Thoracic aorta (tissue), 2 donors: ENCODE measurements around the gene PHAF1. TPM values are rescaled to one million over a fixed set of nuclear protein-coding genes. Genes with fewer than 3 reads are reported as not detected.

ENCODE experiments used
- ATAC-seq: fragments of 150-250 bp; one replicate; pipeline ENCODE4 v1.8.0; 2017; ENCODE audit warnings: low read depth; ENCODE audit not compliant: insufficient number of reproducible peaks, low FRiP score
- DNase-seq: peaks from one replicate; pipeline ENCODE4 v3.0.0-alpha.2; 2020; ENCODE audit warnings: low spot score
- H3K27ac ChIP-seq, 2 donors: fragments of 200-600 bp; sonication (generic); 1 replicate in 1 of 2; 2 replicates in 1 of 2; pipeline ENCODE4 v1.5.1; 2016; ENCODE audit warnings: mild to moderate bottlenecking in 2 of 2, moderate library complexity in 2 of 2
- H3K27me3 ChIP-seq: fragments of 200-600 bp; sonication (generic); replicated peaks from 2 replicates; pipeline ENCODE4 v1.6.0; 2016; ENCODE audit warnings: mild to moderate bottlenecking; ENCODE audit not compliant: insufficient read depth
- H3K36me3 ChIP-seq: fragments of 200-600 bp; sonication (generic); one replicate; pipeline ENCODE4 v1.5.1; 2016
- H3K4me1 ChIP-seq, 2 donors: fragments of 200-600 bp; sonication (generic); 1 replicate in 1 of 2; 2 replicates in 1 of 2; pipeline versions ENCODE4 v1.5.1 to v1.6.0; 2016; ENCODE audit warnings: low read depth in 2 of 2, mild to moderate bottlenecking in 1 of 2; ENCODE audit not compliant: control insufficient read depth in 1 of 2
- H3K4me3 ChIP-seq: fragments of 200-600 bp; sonication (generic); 2 replicates; pipeline ENCODE4 v1.5.1; 2016; ENCODE audit warnings: mild to moderate bottlenecking
- H3K9me3 ChIP-seq: fragments of 200-600 bp; sonication (generic); 2 replicates; pipeline ENCODE4 v1.5.1; 2016
- CTCF ChIP-seq: fragments of 200-600 bp; sonication (generic); IDR thresholded peaks from one replicate; pipeline ENCODE4 v1.5.1; 2019; ENCODE audit warnings: antibody characterized with exemption
- total RNA-seq, 2 donors: library from RNA; depleted of rRNA; stranded (reverse); fragments of >200 nt; gene quantifications; one replicate each; pipeline versions ENCODE4 v1.1.0 to v1.2.3, GENCODE V29; 2016

The PHAF1 gene
- total RNA-seq, 2 donors from 2014 or later, result 15.6 to 27.2 TPM

GRCh38 chr16:67181346-67181745 is 71.6 kb downstream of the PHAF1 start:
- DNase-seq (no peak), ATAC-seq (no peak)
- Histone ChIP-seq H3K36me3 (no peaks in the 10 kb centered on the region), H3K9me3 (no peaks in the 10 kb centered on the region), H3K27me3 (no peaks in the 10 kb centered on the region), H3K4me1 (peaks cover 19 to 47% of the 10 kb centered on the region in 2 donors), H3K27ac (no peak overlapping the region), H3K4me3 (no peak overlapping the region)
- no peak for TF ChIP-seq CTCF

GRCh38 chr16:67182288-67182687 is 72.5 kb downstream of the PHAF1 start:
- no peaks in the 10 kb centered on the region for H3K27me3 ChIP-seq
- TF ChIP-seq CTCF, result no peak
- no peaks in the 10 kb centered on the region for H3K9me3 ChIP-seq
- ATAC-seq (no peak), DNase-seq (no peak)
- no peaks in the 10 kb centered on the region for H3K36me3 ChIP-seq
- no peak overlapping the region for H3K27ac ChIP-seq
- H3K4me1 ChIP-seq, result peaks cover 19 to 47% of the 10 kb centered on the region in 2 donors
- H3K4me3 ChIP-seq, result no peak overlapping the region

- ATAC-seq, result no peak
- no peak for TF ChIP-seq CTCF
- H3K27me3 ChIP-seq, result no peaks in the 10 kb centered on the region
- H3K4me1 ChIP-seq, result peaks cover 16 to 39% of the 10 kb centered on the region in 2 donors
- H3K9me3 ChIP-seq, result no peaks in the 10 kb centered on the region
- DNase-seq, result no peak
- peak overlapping the region; percentile 90 for H3K4me3 ChIP-seq
- peak overlapping the region; percentile 84 to 89 for H3K27ac ChIP-seq
- no peaks in the 10 kb centered on the region for H3K36me3 ChIP-seq
These were observed 73.5 kb downstream of the PHAF1 start for GRCh38 chr16:67183284-67183626.

GRCh38 chr16:67183627-67184452 is 74.1 kb downstream of the PHAF1 start, which contains the start of gene MATCAP1:
TSS of gene MATCAP1 (minus strand) at chr16:67183963. CDS start at chr16:67180610, 3,353 bp downstream.
- H3K4me1 ChIP-seq, result peaks cover 11 to 33% of the 10 kb centered on the region in 2 donors
- no peak for TF ChIP-seq CTCF
- H3K4me3 ChIP-seq, result peak within 1 kb of the TSS; percentile 90
- DNase-seq, result peak; percentile 92
- no peaks in the 10 kb centered on the region for H3K9me3 ChIP-seq
- peak within 1 kb of the TSS; percentile 84 to 89 for H3K27ac ChIP-seq
- H3K27me3 ChIP-seq, result no peaks in the 10 kb centered on the region
- ATAC-seq, result peak; percentile 98
- H3K36me3 ChIP-seq, result no peaks in the 10 kb centered on the region

- no peaks in the 10 kb centered on the region for H3K27me3 ChIP-seq
- no peak for ATAC-seq
- H3K4me1 ChIP-seq, result peaks cover 11 to 31% of the 10 kb centered on the region in 2 donors
- no peaks in the 10 kb centered on the region for H3K9me3 ChIP-seq
- H3K36me3 ChIP-seq, result no peaks in the 10 kb centered on the region
- H3K4me3 ChIP-seq, result peak overlapping the region; percentile 90
- no peak for TF ChIP-seq CTCF
- peak overlapping the region; percentile 84 to 89 for H3K27ac ChIP-seq
- no peak for DNase-seq
These were observed 74.8 kb downstream of the PHAF1 start for GRCh38 chr16:67184453-67184994.
